A673 (cell line): ENCODE data around the gene RASA3. TPM values are rescaled to one million over a fixed set of nuclear protein-coding genes. Genes with fewer than 3 reads are reported as not detected.

Source experiments
- BruUV-seq: library from RNA; stranded (reverse); fragments of 400-500 nt; replicated peaks from 2 replicates; lab custom pipeline; 2021; lab: Mats Ljungman, UMichigan
- CTCF ChIA-PET: fragments of 300-600 bp; sonication (Branson Sonifier 250); formaldehyde crosslinking; loops from one replicate; lab custom pipeline; 2022; ENCODE audit warnings: antibody characterized with exemption; lab: Charles Lee
- POLR2A ChIA-PET: fragments of 300-600 bp; sonication (Branson Sonifier 250); formaldehyde crosslinking; loops from one replicate; lab custom pipeline; 2022; ENCODE audit warnings: antibody characterized with exemption; ENCODE audit not compliant: low non-redundant PET; lab: Charles Lee
- DNase-seq: peaks from one replicate; pipeline ENCODE4 v3.0.0-alpha.2; 2015; ENCODE audit warnings: low spot score
- H3K27ac ChIP-seq: fragments of 200-600 bp; sonication (generic); 2 replicates; pipeline ENCODE4 v1.5.1; 2016; ENCODE audit warnings: mixed run types, low read depth, mild to moderate bottlenecking, mixed read lengths, antibody characterized with exemption, low read length; ENCODE audit not compliant: poor library complexity, severe bottlenecking
- H3K27me3 ChIP-seq: fragments of 200-600 bp; sonication (generic); replicated peaks from 2 replicates; pipeline ENCODE4 v1.6.1; 2017; ENCODE audit warnings: mixed run types, low read depth, mild to moderate bottlenecking, mixed read lengths, antibody characterized with exemption, low read length; ENCODE audit not compliant: insufficient read depth, poor library complexity
- H3K36me3 ChIP-seq: fragments of 200-600 bp; sonication (generic); 2 replicates; pipeline ENCODE4 v1.6.1; 2016; ENCODE audit warnings: mixed run types, mild to moderate bottlenecking, mixed read lengths, antibody characterized with exemption, low read length; ENCODE audit not compliant: insufficient read depth, poor library complexity, severe bottlenecking
- H3K4me1 ChIP-seq: fragments of 200-600 bp; sonication (generic); 2 replicates; pipeline ENCODE4 v1.6.1; 2017; ENCODE audit warnings: mixed run types, mild to moderate bottlenecking, mixed read lengths, antibody characterized with exemption, low read length; ENCODE audit not compliant: insufficient read depth, poor library complexity, severe bottlenecking
- H3K4me3 ChIP-seq: fragments of 200-600 bp; sonication (generic); 2 replicates; pipeline ENCODE4 v1.5.1; 2016; ENCODE audit warnings: low read depth, mixed run types, mild to moderate bottlenecking, mixed read lengths, low read length; ENCODE audit not compliant: poor library complexity, severe bottlenecking
- H3K9me3 ChIP-seq: fragments of 200-600 bp; sonication (generic); 2 replicates; pipeline ENCODE4 v1.6.1; 2016; ENCODE audit warnings: mixed run types, low read depth, mild to moderate bottlenecking, mixed read lengths, antibody characterized with exemption, low read length; ENCODE audit not compliant: poor library complexity, severe bottlenecking
- EZH2 ChIP-seq: fragments of 200-600 bp; sonication (generic); IDR thresholded peaks from 2 replicates; pipeline ENCODE4 v1.6.1; 2017; ENCODE audit warnings: borderline replicate concordance, low read depth, mild to moderate bottlenecking, mixed read lengths, antibody characterized with exemption, low read length; ENCODE audit not compliant: poor library complexity, severe bottlenecking
- intact Hi-C: fragments of 100-400 bp; cut with micrococcal nuclease; formaldehyde crosslinking; loops from one replicate; pipeline ENCODE4 v1.10.0; 2022; ENCODE audit not compliant: unreplicated experiment
- total RNA-seq: library from RNA; stranded (reverse); gene quantifications from 2 replicates; pipeline ENCODE4 v1.2.3, GENCODE V29; 2021
- TF ChIP-seq, protein P1 (sequence below): fragments of 300-800, 200-600 bp; sonication (generic); conservative IDR thresholded peaks from 2 replicates; pipeline ENCODE4 v1.5.1; 2017; ENCODE audit warnings: low read depth, mild to moderate bottlenecking, antibody characterized with exemption, low read length, moderate library complexity, mixed read lengths

The RASA3 gene
- total RNA-seq, 1 experiment from 2014 or later, result 22.1 TPM

DNA sequence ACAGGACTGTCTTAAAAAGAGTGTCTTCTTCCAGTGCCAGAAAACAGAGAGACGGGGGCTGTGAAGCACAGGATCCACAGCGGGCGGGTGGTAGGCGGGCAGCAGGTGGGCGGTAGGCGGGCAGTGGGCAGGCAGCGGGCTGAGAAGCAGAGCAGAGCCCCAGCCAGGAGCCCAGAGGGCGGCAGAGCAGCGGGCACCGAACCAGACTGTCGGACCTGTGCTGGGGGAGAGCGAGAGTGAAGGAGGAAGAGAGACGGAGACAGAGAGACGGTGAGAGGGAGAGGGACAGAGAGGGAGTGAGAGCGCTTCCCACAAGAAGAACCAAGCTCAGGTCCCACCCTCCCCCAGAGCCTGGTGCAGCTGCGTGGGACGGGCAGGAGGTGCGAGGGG, 30.3 kb downstream of the RASA3 start:
- no peaks in the 10 kb centered on the region for H3K27me3 ChIP-seq
- no peaks in the 10 kb centered on the region for H3K4me1 ChIP-seq
- ChIA-PET POLR2A (no interaction called here), CTCF (no interaction called here)
- no TSS peak for BruUV-seq
- intact Hi-C loops, result no loop called here
- no peaks in the 10 kb centered on the region for H3K36me3 ChIP-seq
- no peaks in the 10 kb centered on the region for H3K9me3 ChIP-seq
- TF ChIP-seq, protein P1, sequence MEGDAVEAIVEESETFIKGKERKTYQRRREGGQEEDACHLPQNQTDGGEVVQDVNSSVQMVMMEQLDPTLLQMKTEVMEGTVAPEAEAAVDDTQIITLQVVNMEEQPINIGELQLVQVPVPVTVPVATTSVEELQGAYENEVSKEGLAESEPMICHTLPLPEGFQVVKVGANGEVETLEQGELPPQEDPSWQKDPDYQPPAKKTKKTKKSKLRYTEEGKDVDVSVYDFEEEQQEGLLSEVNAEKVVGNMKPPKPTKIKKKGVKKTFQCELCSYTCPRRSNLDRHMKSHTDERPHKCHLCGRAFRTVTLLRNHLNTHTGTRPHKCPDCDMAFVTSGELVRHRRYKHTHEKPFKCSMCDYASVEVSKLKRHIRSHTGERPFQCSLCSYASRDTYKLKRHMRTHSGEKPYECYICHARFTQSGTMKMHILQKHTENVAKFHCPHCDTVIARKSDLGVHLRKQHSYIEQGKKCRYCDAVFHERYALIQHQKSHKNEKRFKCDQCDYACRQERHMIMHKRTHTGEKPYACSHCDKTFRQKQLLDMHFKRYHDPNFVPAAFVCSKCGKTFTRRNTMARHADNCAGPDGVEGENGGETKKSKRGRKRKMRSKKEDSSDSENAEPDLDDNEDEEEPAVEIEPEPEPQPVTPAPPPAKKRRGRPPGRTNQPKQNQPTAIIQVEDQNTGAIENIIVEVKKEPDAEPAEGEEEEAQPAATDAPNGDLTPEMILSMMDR, result no peak
- no peak for TF ChIP-seq EZH2
- DNase-seq, result no peak
- no peak overlapping the region for H3K27ac ChIP-seq
- H3K4me3 ChIP-seq, result no peak overlapping the region

DNA sequence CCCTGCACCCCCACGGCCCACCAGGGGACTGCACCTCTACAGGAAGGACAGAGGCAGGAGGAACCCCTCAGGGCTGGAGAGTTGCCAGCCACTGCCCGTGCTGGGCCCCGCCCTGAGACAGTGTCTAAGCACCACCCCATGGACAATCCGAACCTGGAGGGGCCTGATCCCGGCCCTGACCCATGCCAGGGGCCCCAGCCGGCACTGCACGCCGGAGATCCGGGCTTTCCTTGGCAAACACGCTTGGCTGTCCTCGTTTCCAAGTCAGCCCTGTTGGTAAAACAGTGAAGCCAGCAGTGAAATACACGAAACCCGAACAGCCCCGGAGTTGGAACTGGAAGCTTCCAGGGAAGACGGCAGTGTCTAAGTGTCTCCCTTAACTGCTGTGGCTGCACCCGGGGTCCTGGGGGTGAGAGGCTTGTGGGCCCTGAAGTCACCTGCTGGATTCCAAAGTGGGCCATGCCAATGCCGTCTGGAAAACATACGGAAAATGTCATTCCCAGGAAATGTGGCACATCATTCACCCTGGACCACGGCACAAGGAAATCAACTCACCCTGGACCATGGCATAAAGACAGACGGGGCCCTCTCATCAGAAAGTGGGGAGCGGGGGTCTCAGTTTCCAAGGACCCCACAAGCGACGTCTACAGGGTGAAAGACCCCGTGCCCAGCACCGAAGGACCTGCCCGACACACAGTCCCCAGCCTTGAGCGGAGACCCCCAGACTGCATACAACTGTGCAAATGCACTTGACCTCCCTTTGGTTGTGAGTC, 30.9 kb downstream of the RASA3 start:
- H3K27ac ChIP-seq, result peak overlapping the region; percentile 42
- no peaks in the 10 kb centered on the region for H3K36me3 ChIP-seq
- no peak for TF ChIP-seq EZH2
- TF ChIP-seq, protein P1, result no peak
- no peaks in the 10 kb centered on the region for H3K9me3 ChIP-seq
- H3K27me3 ChIP-seq, result no peaks in the 10 kb centered on the region
- no peak for DNase-seq
- CTCF ChIA-PET, result no interaction called here
- H3K4me3 ChIP-seq, result no peak overlapping the region
- intact Hi-C loops, result no loop called here
- BruUV-seq, result no TSS peak
- H3K4me1 ChIP-seq, result no peaks in the 10 kb centered on the region
- POLR2A ChIA-PET, result no interaction called here

DNA sequence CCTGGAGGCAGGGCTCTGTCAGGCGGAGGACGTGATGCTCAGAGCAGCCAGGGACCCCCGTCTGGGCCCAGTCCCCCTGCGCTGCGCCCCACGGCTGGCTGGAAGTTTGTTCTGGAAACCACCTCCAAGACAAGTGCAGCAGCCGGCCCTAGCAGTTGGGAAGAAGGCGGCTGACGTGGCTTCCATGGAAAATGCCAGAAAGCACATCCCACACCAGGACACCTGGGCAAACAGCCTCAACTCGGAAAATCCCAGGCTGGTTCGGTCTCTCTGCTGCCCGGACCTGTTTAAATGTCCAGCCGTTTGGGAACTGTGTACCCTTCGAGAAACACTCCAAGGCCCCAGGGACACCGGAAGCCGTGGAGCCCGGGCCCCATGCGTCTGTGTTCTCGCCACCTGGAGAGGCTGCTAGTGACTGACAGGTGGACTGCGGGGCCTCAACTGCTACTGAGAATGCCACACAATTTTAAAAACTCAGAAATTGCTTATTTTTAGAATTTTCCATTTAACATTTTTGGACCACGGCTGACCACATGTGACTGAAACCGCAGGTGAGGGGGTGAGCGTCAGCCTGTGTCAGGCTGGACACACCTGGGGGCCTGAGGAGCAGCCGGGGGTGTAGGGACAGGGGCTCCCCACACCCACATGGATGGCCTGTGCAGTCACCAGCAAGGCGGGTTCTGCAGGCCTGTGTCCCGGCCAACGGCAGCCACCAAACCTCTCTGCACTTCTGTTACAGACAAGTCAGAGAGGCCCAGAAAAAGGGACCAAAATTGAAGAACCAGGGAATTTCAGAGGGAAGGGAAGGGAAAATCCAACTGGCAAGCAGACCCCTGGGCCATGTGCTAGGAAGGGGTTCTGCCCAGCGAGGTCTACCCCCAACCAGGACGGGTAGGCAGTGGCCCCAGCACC, 31.7 kb downstream of the RASA3 start:
- Histone ChIP-seq H3K4me1 (peaks cover 7% of the 10 kb centered on the region), H3K36me3 (no peaks in the 10 kb centered on the region), H3K27me3 (no peaks in the 10 kb centered on the region), H3K27ac (peak overlapping the region; percentile 42), H3K9me3 (no peaks in the 10 kb centered on the region), H3K4me3 (no peak overlapping the region)
- BruUV-seq, result no TSS peak
- ChIA-PET CTCF (no interaction called here), POLR2A (no interaction called here)
- DNase-seq, result no peak
- intact Hi-C loops, result no loop called here
- TF ChIP-seq EZH2, result no peak
- TF ChIP-seq, protein P1, result no peak
